Endodermal cell (in vitro differentiated cells): ENCODE results near the gene SPATA12. TPM values are rescaled to one million over a fixed set of nuclear protein-coding genes. Genes with fewer than 3 reads are reported as not detected.

Source experiments
- DNase-seq: peaks from one replicate; pipeline ENCODE4 v3.0.0-alpha.2; 2017
- H3K27ac ChIP-seq: 2 replicates; pipeline ENCODE4 v1.5.1; 2013; ENCODE audit warnings: mild to moderate bottlenecking, low read depth, low read length, moderate library complexity
- H3K27me3 ChIP-seq: 2 replicates; pipeline ENCODE4 v1.6.1; 2013; ENCODE audit warnings: mild to moderate bottlenecking, low read length, moderate library complexity; ENCODE audit not compliant: insufficient read depth, control insufficient read depth, poor library complexity, severe bottlenecking
- H3K36me3 ChIP-seq: 2 replicates; pipeline ENCODE4 v1.7.0; 2013; ENCODE audit warnings: mild to moderate bottlenecking, low read length, moderate library complexity; ENCODE audit not compliant: control insufficient read depth, insufficient read depth
- H3K4me1 ChIP-seq: one replicate; pipeline ENCODE4 v1.7.0; 2013; ENCODE audit warnings: low read length; ENCODE audit not compliant: control insufficient read depth, insufficient read depth
- H3K4me3 ChIP-seq: 2 replicates; pipeline ENCODE4 v1.5.1; 2013; ENCODE audit warnings: mild to moderate bottlenecking, low read length, moderate library complexity
- H3K9ac ChIP-seq: 2 replicates; pipeline ENCODE4 v1.6.1; 2013; ENCODE audit warnings: mild to moderate bottlenecking, low read length, moderate library complexity; ENCODE audit not compliant: poor library complexity, severe bottlenecking; ENCODE audit errors: extremely low read depth
- H3K9me3 ChIP-seq: 2 replicates; pipeline ENCODE4 v1.6.1; 2013; ENCODE audit warnings: mild to moderate bottlenecking, low read length, moderate library complexity; ENCODE audit not compliant: control insufficient read depth
- H3K27ac Mint-ChIP-seq: 2 replicates; pipeline ENCODE4 v1.8.0; 2020; ENCODE audit warnings: mixed read lengths
- H3K27me3 Mint-ChIP-seq: 2 replicates; pipeline ENCODE4 v1.8.0; 2021; ENCODE audit warnings: mild to moderate bottlenecking, mixed read lengths; ENCODE audit not compliant: insufficient read depth
- H3K36me3 Mint-ChIP-seq: 2 replicates; pipeline ENCODE4 v1.8.0; 2020; ENCODE audit warnings: low read depth, mixed read lengths
- H3K4me1 Mint-ChIP-seq: 2 replicates; pipeline ENCODE4 v1.8.0; 2020; ENCODE audit warnings: mixed read lengths
- H3K4me3 Mint-ChIP-seq: 2 replicates; pipeline ENCODE4 v1.8.0; 2020; ENCODE audit warnings: mild to moderate bottlenecking, moderate library complexity, mixed read lengths
- H3K9me3 Mint-ChIP-seq: 2 replicates; pipeline ENCODE4 v1.8.0; 2020; ENCODE audit warnings: mild to moderate bottlenecking, mixed read lengths
- CTCF ChIP-seq: fragments of 200-600 bp; sonication (generic); conservative IDR thresholded peaks from 2 replicates; pipeline ENCODE4 v1.5.0; 2021; ENCODE audit warnings: antibody characterized with exemption, mild to moderate bottlenecking
- WGBS, 2 experiments: methylation state at CpG; one replicate each; pipeline versions ENCODE4 v1.1.5 to v1.1.7; 2013; ENCODE audit warnings: missing lambda C conversion rate in 2 of 2, mixed read lengths in 1 of 2; ENCODE audit not compliant: insufficient coverage in 1 of 2, insufficient read length in 1 of 2; 5-methylcytosine and 5-hydroxymethylcytosine counted together
- total RNA-seq, 2 donors: library from RNA; stranded (reverse); fragmentation: NEBNext Ultra II Directional in 1 of 2; extraction: Animal tissue kit (Norgen Biotek cat#: 25700) in 1 of 2; gene quantifications; 2 replicates in 1 of 2; 3 replicates in 1 of 2; pipeline ENCODE4 v1.2.1, GENCODE V29; 2021

The SPATA12 gene
- total RNA-seq, 2 donors from 2014 or later = not detected

GRCh38 chr3:57112206-57112605 is 51.7 kb downstream of the SPATA12 start:
- Mint-ChIP-seq H3K36me3 (peaks cover 74% of the 10 kb centered on the region), H3K9me3 (no peaks in the 10 kb centered on the region), H3K27ac (peak overlapping the region; percentile 29), H3K4me1 (peaks cover 28% of the 10 kb centered on the region), H3K4me3 (no peak overlapping the region), H3K27me3 (no peaks in the 10 kb centered on the region)
- no peaks in the 10 kb centered on the region for H3K9me3 ChIP-seq
- H3K27me3 ChIP-seq = no peaks in the 10 kb centered on the region
- peaks cover 71% of the 10 kb centered on the region for H3K36me3 ChIP-seq
- peak; percentile 71 for TF ChIP-seq CTCF
- no peak overlapping the region for H3K27ac ChIP-seq
- DNase-seq = peak; percentile 75
- no peak overlapping the region for H3K9ac ChIP-seq
- WGBS, 2 experiments = 93 to 100% methylated on average over 2 to 5 of the region's 5 CpGs
- H3K4me1 ChIP-seq = peaks cover 13% of the 10 kb centered on the region
- H3K4me3 ChIP-seq = no peak overlapping the region

GRCh38 chr3:57116501-57116900 is 56.0 kb downstream of the SPATA12 start:
- peaks cover 11% of the 10 kb centered on the region for H3K4me1 Mint-ChIP-seq
- no peak for TF ChIP-seq CTCF
- WGBS, 2 experiments = 92% methylated on average over 3 of the region's 3 CpGs; no CpG with 5 or more reads in 1 of the 2 experiments
- H3K27me3 Mint-ChIP-seq = no peaks in the 10 kb centered on the region
- H3K4me3 Mint-ChIP-seq = no peak overlapping the region
- Histone ChIP-seq H3K4me1 (no peaks in the 10 kb centered on the region), H3K4me3 (no peak overlapping the region), H3K27ac (no peak overlapping the region), H3K9me3 (no peaks in the 10 kb centered on the region), H3K27me3 (no peaks in the 10 kb centered on the region), H3K9ac (no peak overlapping the region), H3K36me3 (peaks cover 60% of the 10 kb centered on the region)
- H3K36me3 Mint-ChIP-seq = peaks cover 50% of the 10 kb centered on the region
- H3K27ac Mint-ChIP-seq = no peak overlapping the region
- no peak for DNase-seq
- H3K9me3 Mint-ChIP-seq = no peaks in the 10 kb centered on the region

- H3K27me3 Mint-ChIP-seq = no peaks in the 10 kb centered on the region
- Histone ChIP-seq H3K9me3 (no peaks in the 10 kb centered on the region), H3K27me3 (no peaks in the 10 kb centered on the region), H3K36me3 (peaks cover 50% of the 10 kb centered on the region), H3K27ac (no peak overlapping the region), H3K4me1 (no peaks in the 10 kb centered on the region), H3K4me3 (no peak overlapping the region), H3K9ac (no peak overlapping the region)
- no peak for TF ChIP-seq CTCF
- DNase-seq = no peak
- no peaks in the 10 kb centered on the region for H3K9me3 Mint-ChIP-seq
- H3K36me3 Mint-ChIP-seq = peaks cover 40% of the 10 kb centered on the region
- peaks cover 24% of the 10 kb centered on the region for H3K4me1 Mint-ChIP-seq
- WGBS, 2 experiments = 61 to 100% methylated on average over 1 to 3 of the region's 3 CpGs
- H3K27ac Mint-ChIP-seq = peak overlapping the region; percentile 56
- no peak overlapping the region for H3K4me3 Mint-ChIP-seq
These were observed 57.8 kb downstream of the SPATA12 start for GRCh38 chr3:57118254-57118653.
